ENCODE results near the gene DNAH1.

DNA sequence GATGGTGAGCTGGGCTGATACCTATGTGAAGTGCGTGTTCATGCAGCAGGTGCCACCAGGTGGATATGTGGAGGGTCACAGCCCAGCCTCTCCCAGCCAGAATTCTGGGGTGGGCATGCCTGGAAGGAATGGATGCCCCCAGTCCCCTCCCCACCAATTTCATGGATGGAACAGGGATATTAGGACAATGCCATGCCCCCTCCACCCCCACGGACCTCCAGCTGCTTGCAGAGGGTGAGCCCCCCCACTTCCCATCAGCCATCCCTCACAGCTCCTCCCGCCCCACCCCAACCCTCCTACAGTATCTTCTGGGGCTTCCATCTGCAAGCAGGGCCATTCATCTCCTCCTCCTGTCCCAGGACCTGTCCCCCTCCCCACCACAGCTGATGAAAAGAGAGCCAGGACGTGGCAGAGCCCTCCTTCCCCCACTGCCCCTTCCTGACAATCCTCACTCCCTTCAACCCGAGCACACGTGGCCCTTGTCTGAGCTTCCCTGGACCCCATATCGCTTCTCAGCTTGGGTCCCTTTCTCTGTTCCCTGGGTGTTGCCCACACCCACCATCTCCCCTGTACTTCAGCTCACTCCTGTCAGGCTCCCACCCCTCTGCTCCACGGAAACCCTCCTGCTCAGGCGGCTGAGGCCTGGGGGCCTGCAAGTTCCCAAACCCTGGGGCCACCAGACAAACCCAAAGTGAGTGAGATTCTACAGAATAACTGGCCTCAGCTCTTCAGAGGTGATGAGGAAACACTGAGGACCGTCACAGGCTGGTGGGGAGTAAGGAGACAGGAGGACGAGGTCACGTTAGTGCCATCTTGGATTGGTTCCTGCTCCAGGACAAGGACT is 131.6 kb downstream of the DNAH1 start:
- TF ChIP-seq, protein P1, sequence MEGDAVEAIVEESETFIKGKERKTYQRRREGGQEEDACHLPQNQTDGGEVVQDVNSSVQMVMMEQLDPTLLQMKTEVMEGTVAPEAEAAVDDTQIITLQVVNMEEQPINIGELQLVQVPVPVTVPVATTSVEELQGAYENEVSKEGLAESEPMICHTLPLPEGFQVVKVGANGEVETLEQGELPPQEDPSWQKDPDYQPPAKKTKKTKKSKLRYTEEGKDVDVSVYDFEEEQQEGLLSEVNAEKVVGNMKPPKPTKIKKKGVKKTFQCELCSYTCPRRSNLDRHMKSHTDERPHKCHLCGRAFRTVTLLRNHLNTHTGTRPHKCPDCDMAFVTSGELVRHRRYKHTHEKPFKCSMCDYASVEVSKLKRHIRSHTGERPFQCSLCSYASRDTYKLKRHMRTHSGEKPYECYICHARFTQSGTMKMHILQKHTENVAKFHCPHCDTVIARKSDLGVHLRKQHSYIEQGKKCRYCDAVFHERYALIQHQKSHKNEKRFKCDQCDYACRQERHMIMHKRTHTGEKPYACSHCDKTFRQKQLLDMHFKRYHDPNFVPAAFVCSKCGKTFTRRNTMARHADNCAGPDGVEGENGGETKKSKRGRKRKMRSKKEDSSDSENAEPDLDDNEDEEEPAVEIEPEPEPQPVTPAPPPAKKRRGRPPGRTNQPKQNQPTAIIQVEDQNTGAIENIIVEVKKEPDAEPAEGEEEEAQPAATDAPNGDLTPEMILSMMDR (IDR thresholded peaks at IDR 0.05 in 4 of 5, conservative IDR thresholded peaks at IDR 0.05 in 1 of 5) = no peak
- TF ChIP-seq POLR2A (IDR thresholded peaks at IDR 0.05) = no peak
